DND-41 (cell line): ENCODE measurements around the gene RASGEF1C.

ENCODE experiments used
- ATAC-seq: fragments of 200-7000 bp; cut with Tn5 transposase; 3 replicates; pipeline ENCODE4 v1.9.1; 2021; ENCODE audit warnings: low read depth; ENCODE audit not compliant: insufficient read depth
- DNase-seq: peaks from one replicate; pipeline ENCODE4 v3.0.0-alpha.2; 2020
- H2AFZ ChIP-seq: 2 replicates; pipeline ENCODE4 v1.6.0; 2012; ENCODE audit warnings: low read depth, low read length
- H3K27ac ChIP-seq: 2 replicates; pipeline ENCODE4 v1.5.1; 2012; ENCODE audit warnings: low read length, inconsistent platforms
- H3K27me3 ChIP-seq: fragments of 200-600 bp; sonication (generic); 2 replicates; pipeline ENCODE4 v1.6.0; 2012; ENCODE audit warnings: low read length, mild to moderate bottlenecking, inconsistent platforms; ENCODE audit not compliant: insufficient read depth, poor library complexity
- H3K36me3 ChIP-seq: 2 replicates; pipeline ENCODE4 v1.5.1; 2012; ENCODE audit warnings: low read length, inconsistent platforms; ENCODE audit not compliant: insufficient read depth
- H3K4me1 ChIP-seq: 2 replicates; pipeline ENCODE4 v1.5.1; 2012; ENCODE audit warnings: mild to moderate bottlenecking, low read length; ENCODE audit not compliant: insufficient read depth
- H3K4me2 ChIP-seq: 2 replicates; pipeline ENCODE4 v1.6.0; 2012; ENCODE audit warnings: mild to moderate bottlenecking, moderate library complexity, low read length, inconsistent platforms; ENCODE audit not compliant: insufficient read depth
- H3K4me3 ChIP-seq, 2 experiments: fragments of 200-600 bp in 1 of 2; shearing (Covaris generic) in 1 of 2; 2 replicates each; pipeline ENCODE4 v1.5.1; 2012 to 2016; ENCODE audit warnings: inconsistent platforms in 2 of 2, low read length in 2 of 2, mild to moderate bottlenecking in 2 of 2, low read depth in 1 of 2, moderate library complexity in 1 of 2
- H3K79me2 ChIP-seq: 2 replicates; pipeline ENCODE4 v1.6.0; 2012; ENCODE audit warnings: low read length, inconsistent platforms; ENCODE audit not compliant: insufficient read depth
- H3K9ac ChIP-seq: 2 replicates; pipeline ENCODE4 v1.6.0; 2012; ENCODE audit warnings: low read depth, mild to moderate bottlenecking, inconsistent platforms, low read length, moderate library complexity
- H3K9me3 ChIP-seq: 2 replicates; pipeline ENCODE4 v1.5.1; 2012; ENCODE audit warnings: low read length, moderate library complexity, mild to moderate bottlenecking, inconsistent platforms; ENCODE audit not compliant: insufficient read depth, severe bottlenecking
- H4K20me1 ChIP-seq: 2 replicates; pipeline ENCODE4 v1.6.0; 2012; ENCODE audit warnings: low read length; ENCODE audit not compliant: insufficient read depth
- EZH2 ChIP-seq: IDR thresholded peaks from 3 replicates; pipeline ENCODE4 v1.6.1; 2012; ENCODE audit warnings: borderline replicate concordance, low read depth, mild to moderate bottlenecking, moderate library complexity, low read length, inconsistent platforms; ENCODE audit not compliant: severe bottlenecking
- TF ChIP-seq, protein P1 (sequence below): IDR thresholded peaks from 2 replicates; pipeline ENCODE4 v1.5.1; 2012; ENCODE audit warnings: borderline replicate concordance, low read length, moderate library complexity, mild to moderate bottlenecking; ENCODE audit not compliant: poor library complexity, severe bottlenecking; ENCODE audit errors: extremely low read depth

Gene RASGEF1C

GRCh38 chr5:180085837-180086236 is 123.2 kb downstream of the RASGEF1C start:
- peak; percentile 42 for DNase-seq
- no peak for TF ChIP-seq EZH2
- TF ChIP-seq, protein P1, sequence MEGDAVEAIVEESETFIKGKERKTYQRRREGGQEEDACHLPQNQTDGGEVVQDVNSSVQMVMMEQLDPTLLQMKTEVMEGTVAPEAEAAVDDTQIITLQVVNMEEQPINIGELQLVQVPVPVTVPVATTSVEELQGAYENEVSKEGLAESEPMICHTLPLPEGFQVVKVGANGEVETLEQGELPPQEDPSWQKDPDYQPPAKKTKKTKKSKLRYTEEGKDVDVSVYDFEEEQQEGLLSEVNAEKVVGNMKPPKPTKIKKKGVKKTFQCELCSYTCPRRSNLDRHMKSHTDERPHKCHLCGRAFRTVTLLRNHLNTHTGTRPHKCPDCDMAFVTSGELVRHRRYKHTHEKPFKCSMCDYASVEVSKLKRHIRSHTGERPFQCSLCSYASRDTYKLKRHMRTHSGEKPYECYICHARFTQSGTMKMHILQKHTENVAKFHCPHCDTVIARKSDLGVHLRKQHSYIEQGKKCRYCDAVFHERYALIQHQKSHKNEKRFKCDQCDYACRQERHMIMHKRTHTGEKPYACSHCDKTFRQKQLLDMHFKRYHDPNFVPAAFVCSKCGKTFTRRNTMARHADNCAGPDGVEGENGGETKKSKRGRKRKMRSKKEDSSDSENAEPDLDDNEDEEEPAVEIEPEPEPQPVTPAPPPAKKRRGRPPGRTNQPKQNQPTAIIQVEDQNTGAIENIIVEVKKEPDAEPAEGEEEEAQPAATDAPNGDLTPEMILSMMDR = no peak
- ATAC-seq = peak; percentile 64; the same call in 2 of the 3 replicates
- peak overlapping the region; percentile 39 for H2AFZ ChIP-seq
- H3K4me2 ChIP-seq = no peak overlapping the region
- no peaks in the 10 kb centered on the region for H3K36me3 ChIP-seq
- H3K9me3 ChIP-seq = no peaks in the 10 kb centered on the region
- no peak overlapping the region for H3K4me3 ChIP-seq
- no peaks in the 10 kb centered on the region for H4K20me1 ChIP-seq
- peaks cover 2% of the 10 kb centered on the region for H3K4me1 ChIP-seq
- no peak overlapping the region for H3K9ac ChIP-seq
- no peaks in the 10 kb centered on the region for H3K79me2 ChIP-seq
- H3K27ac ChIP-seq = no peak overlapping the region
- peaks cover 2% of the 10 kb centered on the region for H3K27me3 ChIP-seq

DNA sequence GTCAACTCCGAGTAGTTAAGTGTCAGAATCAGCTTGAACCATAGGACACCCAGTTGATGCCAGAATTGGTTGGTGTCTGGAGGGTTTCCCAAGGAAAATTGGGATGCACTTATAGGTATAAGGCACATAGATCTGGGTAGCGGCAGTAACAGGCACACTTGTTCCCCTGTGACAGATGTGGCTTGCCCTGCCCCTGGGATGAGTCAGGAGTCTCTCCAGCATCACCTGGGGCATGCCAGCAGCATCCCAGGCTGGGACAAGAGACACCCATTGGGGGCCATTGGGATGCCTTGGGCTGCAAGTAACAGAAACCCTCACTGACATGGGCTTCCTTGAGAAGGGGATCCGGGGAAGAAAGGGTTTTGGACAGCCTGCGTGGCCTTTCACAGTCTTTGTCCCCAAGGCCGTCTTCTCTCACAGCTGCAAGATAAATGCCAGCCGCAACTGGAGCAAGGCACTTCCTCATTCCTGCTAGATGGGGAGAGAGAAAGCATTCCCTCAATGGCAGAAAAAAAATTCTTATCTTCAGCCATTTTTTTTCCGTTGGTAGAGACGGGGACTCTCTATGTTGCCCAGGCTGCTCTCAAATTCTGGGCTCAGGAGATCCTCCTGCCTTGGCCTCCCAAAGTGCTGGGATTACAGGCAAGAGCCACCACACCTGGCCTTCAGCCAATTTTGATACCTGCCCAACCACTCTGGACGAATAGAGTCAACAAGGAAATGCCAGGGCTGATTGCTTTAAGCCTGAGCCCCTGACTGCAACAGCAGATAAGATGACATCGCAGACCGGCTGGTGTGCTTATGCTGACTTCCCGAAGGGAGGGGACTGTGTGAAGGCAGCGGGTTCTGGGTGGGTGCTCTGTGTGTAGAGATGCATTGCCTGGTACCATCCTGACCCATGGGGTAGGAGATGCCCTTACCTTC is 124.1 kb downstream of the RASGEF1C start:
- Histone ChIP-seq H3K9ac (no peak overlapping the region), H3K36me3 (no peaks in the 10 kb centered on the region), H3K4me2 (no peak overlapping the region), H3K9me3 (no peaks in the 10 kb centered on the region), H3K4me3 (no peak overlapping the region), H3K27ac (no peak overlapping the region), H4K20me1 (no peaks in the 10 kb centered on the region), H3K4me1 (no peaks in the 10 kb centered on the region), H3K27me3 (peaks cover 2% of the 10 kb centered on the region), H2AFZ (no peak overlapping the region), H3K79me2 (no peaks in the 10 kb centered on the region)
- no peak for DNase-seq
- TF ChIP-seq EZH2 = no peak
- TF ChIP-seq, protein P1 = no peak
- peak; percentile 44; the same call in 1 of the 3 replicates for ATAC-seq

GRCh38 chr5:180083529-180084060 is 125.4 kb downstream of the RASGEF1C start:
- no peaks in the 10 kb centered on the region for H3K4me1 ChIP-seq
- H3K27ac ChIP-seq = no peak overlapping the region
- no peak overlapping the region for H2AFZ ChIP-seq
- TF ChIP-seq EZH2 = no peak
- H3K36me3 ChIP-seq = no peaks in the 10 kb centered on the region
- no peaks in the 10 kb centered on the region for H4K20me1 ChIP-seq
- no peak overlapping the region for H3K4me3 ChIP-seq
- no peak overlapping the region for H3K9ac ChIP-seq
- no peak overlapping the region for H3K4me2 ChIP-seq
- DNase-seq (no peak), ATAC-seq (no peak)
- no peaks in the 10 kb centered on the region for H3K79me2 ChIP-seq
- no peaks in the 10 kb centered on the region for H3K9me3 ChIP-seq
- peaks cover 2% of the 10 kb centered on the region for H3K27me3 ChIP-seq
